Measurements from ENCODE around the gene HSD17B12. TPM values are rescaled to one million over a fixed set of nuclear protein-coding genes. Genes with fewer than 3 reads are reported as not detected.

Gene HSD17B12
- total and polyA plus RNA-seq, 2 of the 13 experiments (the other 11 are each of a cell fraction or from before 2014, with no cell fraction given) = 50.3 to 117 TPM

GRCh38 chr11:43834286-43834685 is 153.7 kb downstream of the HSD17B12 start:
- H3K79me2 ChIP-seq (ENCODE audit: insufficient read depth, low read length) = no peaks in the 10 kb centered on the region
- TF ChIP-seq SP4 (CRISPR knock-in tag; IDR thresholded peaks at IDR 0.05) (no peak), ZNF138 (CRISPR knock-in tag; IDR thresholded peaks at IDR 0.05; ENCODE audit: low read depth) (no peak), CHCHD3 (CRISPR knock-in tag; IDR thresholded peaks at IDR 0.05) (no peak)
- 100% methylated on average over 2 of the region's 2 CpGs for WGBS (ENCODE audit: low lambda C conversion rate)
- FAIRE-seq (no peak), DNase-seq (ENCODE audit: low spot score) (no peak), ATAC-seq (no peak)
- no peaks in the 10 kb centered on the region for H3K9me3 ChIP-seq (ENCODE audit: low read length)
- no peak overlapping the region for H2AFZ ChIP-seq (ENCODE audit: low read length)
- intact Hi-C loops (cut with micrococcal nuclease; ENCODE audit: unreplicated experiment) = no loop called here
- H3K4me2 ChIP-seq (ENCODE audit: low read depth, low read length) = no peak overlapping the region
- peaks cover 11% of the 10 kb centered on the region; the same call in 1 of the 2 replicates for H3K4me1 ChIP-seq (ENCODE audit: insufficient read depth, low read length)
- ChIA-PET POLR2A (no interaction called here), CTCF (ENCODE audit: low intra/inter-chr PET ratio, low total read pairs) (no interaction called here)
- H3K4me3 ChIP-seq (replicated peaks in 1 of 3; ENCODE audit: insufficient read depth in 1 of 3, low read depth in 2 of 3, low read length in 3 of 3) = no peak overlapping the region
- no peak overlapping the region for H3K9ac ChIP-seq (ENCODE audit: insufficient read depth, low read depth, low read length)
- no peaks in the 10 kb centered on the region for H4K20me1 ChIP-seq (ENCODE audit: insufficient read depth, low read length)
- peaks cover 4 to 27% of the 10 kb centered on the region in 2 experiments for H3K36me3 ChIP-seq (replicated peaks in 1 of 2; ENCODE audit: control insufficient read depth in 1 of 2, insufficient read depth in 2 of 2, low read length in 2 of 2)
- H3K27ac ChIP-seq (ENCODE audit: extremely low read length, insufficient read depth, low read length) = no peak overlapping the region
- no peaks in the 10 kb centered on the region for H3K27me3 ChIP-seq (ENCODE audit: control insufficient read depth in 1 of 2, insufficient read depth in 2 of 2, low read length in 2 of 2)
- in situ Hi-C loops (cut with HindIII; ENCODE audit: extremely low pct_ligation_motif_present, low pct_unique_long_range_greater_than_20kb) = no loop called here
- BruUV-seq (replicated peaks) = no TSS peak

- Histone ChIP-seq H3K27me3 (ENCODE audit: control insufficient read depth in 1 of 2, insufficient read depth in 2 of 2, low read length in 2 of 2) (no peaks in the 10 kb centered on the region), H3K4me1 (ENCODE audit: insufficient read depth, low read length) (peaks cover 3% of the 10 kb centered on the region; the same call in 1 of the 2 replicates), H4K20me1 (ENCODE audit: insufficient read depth, low read length) (no peaks in the 10 kb centered on the region), H3K4me3 (replicated peaks in 1 of 3; ENCODE audit: insufficient read depth in 1 of 3, low read depth in 2 of 3, low read length in 3 of 3) (no peak overlapping the region), H3K4me2 (ENCODE audit: low read depth, low read length) (no peak overlapping the region), H3K9ac (ENCODE audit: insufficient read depth, low read depth, low read length) (no peak overlapping the region), H3K36me3 (replicated peaks in 1 of 2; ENCODE audit: control insufficient read depth in 1 of 2, insufficient read depth in 2 of 2, low read length in 2 of 2) (peaks cover 4 to 32% of the 10 kb centered on the region in 2 experiments), H3K9me3 (ENCODE audit: low read length) (no peaks in the 10 kb centered on the region), H3K79me2 (ENCODE audit: insufficient read depth, low read length) (no peaks in the 10 kb centered on the region), H3K27ac (ENCODE audit: extremely low read length, insufficient read depth, low read length) (no peak overlapping the region), H2AFZ (ENCODE audit: low read length) (no peak overlapping the region)
- DNase-seq (ENCODE audit: low spot score) (no peak), FAIRE-seq (no peak), ATAC-seq (no peak)
- CTCF ChIA-PET (ENCODE audit: low intra/inter-chr PET ratio, low total read pairs) = no interaction called here
- BruUV-seq (replicated peaks) = no TSS peak
- intact Hi-C loops (cut with micrococcal nuclease; ENCODE audit: unreplicated experiment) (no loop called here), in situ Hi-C loops (cut with HindIII; ENCODE audit: extremely low pct_ligation_motif_present, low pct_unique_long_range_greater_than_20kb) (no loop called here)
- POLR2A ChIA-PET = no interaction called here
- 96% methylated on average over 7 of the region's 7 CpGs for WGBS (ENCODE audit: low lambda C conversion rate)
- TF ChIP-seq HES4 (CRISPR knock-in tag; IDR thresholded peaks at IDR 0.05; ENCODE audit: borderline replicate concordance) (no peak), ADNP (CRISPR knock-in tag; IDR thresholded peaks at IDR 0.05) (no peak), ZBTB7B (CRISPR knock-in tag; IDR thresholded peaks at IDR 0.05) (no peak), ZMYM2 (CRISPR knock-in tag; IDR thresholded peaks at IDR 0.05) (no peak)
Observed at GRCh38 chr11:43835104-43835503, 154.6 kb downstream of the HSD17B12 start.
